T47D (cell line): ENCODE results near the gene SORCS3.

Experiments used
- DNase-seq, 2 experiments: peaks; one replicate each; pipeline versions ENCODE4 v3.0.0 to v3.0.0-alpha.2; 2011 to 2012; ENCODE audit warnings: low read depth in 1 of 2, low spot score in 1 of 2
- JUND ChIP-seq: IDR thresholded peaks from 2 replicates; pipeline ENCODE4 v1.6.1; 2012; ENCODE audit warnings: low read depth
- in situ Hi-C: cut with HindIII; loops from 2 replicates; pipeline ENCODE4 v1.10.0; 2016; ENCODE audit warnings: low sequenced_read_pairs, low pct_unique_long_range_greater_than_20kb

The SORCS3 gene

DNA sequence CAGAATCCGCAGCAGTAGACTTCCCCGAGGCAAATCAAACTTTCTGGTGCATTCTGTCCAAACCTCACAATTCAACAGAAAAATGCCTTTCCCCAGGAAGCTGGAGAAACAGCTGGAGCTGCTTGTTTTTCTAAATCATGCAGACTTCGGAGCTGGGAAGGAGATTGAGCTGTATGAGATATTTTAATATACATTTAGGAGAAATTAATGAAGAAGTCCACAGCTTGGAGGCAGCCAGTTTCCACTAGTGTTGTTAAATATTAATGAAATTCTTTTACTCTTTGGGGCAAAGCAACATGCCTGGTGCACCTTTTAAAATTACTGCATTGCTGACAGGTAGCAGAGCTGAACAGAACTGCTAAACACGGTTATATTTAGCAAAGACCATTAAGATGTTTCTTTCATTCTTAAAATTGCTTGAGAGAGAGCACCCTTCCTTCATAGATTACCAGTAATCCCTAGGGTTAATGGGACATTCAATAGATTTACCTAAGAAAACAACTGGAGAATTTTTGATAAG is 566.4 kb downstream of the SORCS3 start:
- DNase-seq = no peak
- in situ Hi-C loops = no loop called here
- TF ChIP-seq JUND = no peak

DNA sequence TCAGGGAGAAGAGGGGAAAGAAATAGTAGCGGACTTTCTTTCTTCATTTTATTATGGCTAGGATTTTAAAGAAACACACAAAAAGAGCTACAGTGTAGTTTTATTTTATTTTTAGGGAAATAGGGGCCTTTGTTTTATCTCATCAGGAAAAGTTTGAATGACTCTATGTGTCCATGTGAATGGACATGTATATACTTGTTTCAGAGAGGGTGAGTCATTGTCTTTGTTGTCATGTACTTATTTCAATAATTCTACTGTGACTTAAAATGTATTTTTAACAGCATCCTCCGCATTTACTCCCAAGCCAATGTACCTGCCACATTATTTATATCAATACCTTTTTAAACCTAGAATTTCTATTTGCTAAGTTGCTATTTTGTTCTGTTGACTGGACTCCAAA is 569.5 kb downstream of the SORCS3 start:
- no peak for TF ChIP-seq JUND
- no peak for DNase-seq
- in situ Hi-C loops = no loop called here

DNA sequence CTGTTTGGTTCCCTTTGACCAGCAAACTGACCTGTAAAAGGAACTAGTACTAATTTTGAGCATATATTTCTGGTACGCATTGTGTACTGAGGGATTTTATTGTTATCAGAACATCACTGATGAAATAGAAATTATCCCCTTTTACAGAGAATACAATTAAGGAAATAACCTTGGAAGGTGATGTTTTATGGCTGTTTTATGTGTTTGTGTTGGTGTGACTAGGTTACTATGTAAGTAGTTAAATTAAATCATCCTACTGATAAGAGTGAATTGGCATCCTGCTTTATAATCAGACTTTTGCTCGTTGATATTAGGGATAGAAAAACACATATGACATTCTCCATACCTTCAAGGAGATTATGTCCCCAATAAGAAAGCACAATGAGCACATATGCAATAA is 596.6 kb downstream of the SORCS3 start:
- in situ Hi-C loops = no loop called here

DNA sequence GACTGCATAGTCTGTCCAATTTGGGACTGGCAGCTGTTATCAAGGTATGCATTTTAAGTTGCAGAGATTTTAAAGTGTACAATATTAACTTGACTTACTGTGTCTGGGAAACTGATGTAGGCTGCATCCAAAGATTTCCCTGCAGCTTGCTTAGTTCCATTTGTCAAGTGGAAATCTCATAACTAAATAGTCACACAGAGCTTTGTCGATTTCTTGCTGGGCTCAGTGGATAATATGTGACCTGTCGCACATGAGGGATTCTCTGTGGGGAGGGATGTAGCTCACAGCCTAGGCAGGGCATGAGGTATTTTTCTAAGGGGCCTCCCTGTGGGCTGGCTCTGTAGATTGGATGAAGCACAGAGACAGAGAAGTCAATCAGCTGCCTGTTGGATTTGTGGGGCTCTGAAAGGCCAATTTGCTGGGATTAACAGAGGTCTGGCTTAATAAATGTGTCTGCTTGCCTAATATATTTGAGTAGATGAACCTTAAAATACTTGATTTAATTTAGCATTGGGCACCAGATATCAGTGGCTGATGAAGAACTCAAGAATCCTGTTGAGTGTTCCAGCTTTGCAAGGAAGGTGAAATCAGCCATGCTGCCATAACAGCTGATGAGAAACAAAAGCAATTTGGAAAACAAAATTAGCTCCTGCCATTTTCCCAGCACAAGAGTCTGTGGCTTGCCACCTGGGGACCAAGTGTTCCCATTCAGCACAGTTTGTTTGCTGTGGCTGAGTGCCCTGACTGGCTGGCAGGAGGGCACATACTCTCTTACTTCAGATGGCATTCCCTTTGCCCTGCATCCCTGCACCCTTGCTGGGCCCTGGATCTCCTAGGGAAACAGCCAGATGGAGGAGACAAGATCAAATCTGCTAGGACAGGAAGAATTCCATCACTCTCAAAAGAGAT is 598.5 kb downstream of the SORCS3 start:
- in situ Hi-C loops = no loop called here
- peak in 1 of 2 experiments; percentile 7 for DNase-seq
- TF ChIP-seq JUND = no peak

More for the DNA sequence above, 596.6 kb downstream of the SORCS3 start:
- no peak for DNase-seq
- TF ChIP-seq JUND = no peak

DNA sequence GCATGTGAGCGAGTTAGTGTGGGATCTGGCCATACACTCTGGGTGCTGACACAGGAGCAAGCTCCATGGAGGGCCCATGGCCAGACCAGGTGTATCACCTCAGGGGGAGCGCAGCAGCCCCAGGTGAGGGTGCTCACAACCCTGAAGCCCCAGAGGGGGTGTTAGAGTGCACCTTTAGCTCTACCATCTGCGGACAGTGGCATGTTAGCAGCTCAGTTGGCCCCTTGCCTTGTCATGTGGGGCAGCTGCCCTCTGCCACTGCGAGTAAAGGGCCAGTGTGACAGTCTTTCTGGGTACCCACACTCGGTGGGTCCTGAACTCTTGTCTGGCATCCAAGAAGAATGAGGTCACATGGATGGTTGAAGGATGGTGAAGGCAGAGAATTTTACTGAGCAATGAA is 600.2 kb downstream of the SORCS3 start:
- in situ Hi-C loops = no loop called here
- TF ChIP-seq JUND = no peak
- no peak for DNase-seq

DNA sequence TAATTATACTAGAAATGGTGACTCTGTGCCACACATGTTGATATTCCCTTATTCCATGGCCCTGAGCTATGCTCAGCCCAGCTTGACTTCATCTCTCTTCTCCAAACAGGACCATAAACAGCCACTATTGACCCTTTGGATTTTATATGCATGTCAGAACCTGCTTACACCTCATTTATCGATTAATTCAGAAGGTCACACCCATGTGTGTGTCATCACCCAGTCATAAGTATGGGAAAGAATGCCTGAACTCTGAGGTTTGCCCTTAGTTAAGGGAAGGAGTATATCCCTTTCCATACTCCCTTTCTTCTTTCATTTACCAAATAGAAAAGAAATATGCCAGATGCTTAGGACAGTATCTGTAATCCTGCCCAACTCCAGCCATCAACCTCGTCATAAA is 602.3 kb downstream of the SORCS3 start:
- no peak for TF ChIP-seq JUND
- in situ Hi-C loops = no loop called here
- DNase-seq = no peak

DNA sequence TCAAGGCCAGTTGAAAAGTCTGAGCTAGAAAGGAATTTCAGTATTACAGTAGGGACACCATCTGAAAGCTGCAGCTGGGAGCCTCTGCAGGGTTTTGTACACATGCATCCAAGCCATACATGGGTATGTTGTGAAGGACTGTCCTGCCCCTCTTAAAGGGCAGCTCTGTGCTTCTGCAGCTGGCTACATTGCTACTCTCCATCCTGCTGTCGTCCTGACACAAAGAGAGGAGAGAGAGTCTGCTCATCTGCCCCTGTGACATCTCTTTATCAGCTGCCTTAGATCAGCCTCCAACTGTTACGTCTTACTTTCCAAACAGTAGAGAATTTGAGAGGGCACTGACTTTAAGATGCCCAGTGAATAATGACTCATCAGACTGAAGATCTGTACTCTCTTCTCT is 602.7 kb downstream of the SORCS3 start:
- DNase-seq = no peak
- TF ChIP-seq JUND = no peak
- in situ Hi-C loops = no loop called here

DNA sequence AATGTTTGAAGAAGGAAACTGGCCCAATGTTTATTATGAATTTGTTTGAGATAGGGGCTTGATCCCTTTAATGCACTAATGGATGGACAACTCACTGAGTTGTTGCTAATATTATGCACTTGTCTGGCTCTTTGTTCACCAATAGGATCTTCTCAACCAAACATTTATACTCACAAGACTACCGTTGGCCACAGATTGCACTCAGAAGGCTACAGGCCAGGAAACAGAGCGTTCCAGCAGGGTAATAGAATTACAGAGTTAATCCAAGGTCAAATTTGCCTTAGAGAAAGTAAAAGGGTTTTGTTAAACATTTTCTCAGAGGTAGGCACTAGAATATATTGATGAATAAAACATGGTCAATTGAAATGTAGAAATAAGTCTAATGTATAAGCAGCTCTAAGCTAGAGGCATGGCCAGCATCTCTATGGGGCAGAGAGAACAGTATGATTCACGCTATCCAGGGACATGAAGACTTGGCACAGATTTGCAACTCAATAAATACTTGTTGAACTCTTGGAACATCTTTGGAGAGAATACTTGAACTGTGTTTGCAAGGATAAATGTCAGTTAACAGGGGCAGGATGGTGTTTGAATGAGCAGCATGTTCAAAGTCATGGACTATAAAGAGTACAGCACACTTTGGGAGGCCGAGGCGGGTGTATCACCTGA is 606.9 kb downstream of the SORCS3 start:
- TF ChIP-seq JUND = no peak
- DNase-seq = no peak

DNA sequence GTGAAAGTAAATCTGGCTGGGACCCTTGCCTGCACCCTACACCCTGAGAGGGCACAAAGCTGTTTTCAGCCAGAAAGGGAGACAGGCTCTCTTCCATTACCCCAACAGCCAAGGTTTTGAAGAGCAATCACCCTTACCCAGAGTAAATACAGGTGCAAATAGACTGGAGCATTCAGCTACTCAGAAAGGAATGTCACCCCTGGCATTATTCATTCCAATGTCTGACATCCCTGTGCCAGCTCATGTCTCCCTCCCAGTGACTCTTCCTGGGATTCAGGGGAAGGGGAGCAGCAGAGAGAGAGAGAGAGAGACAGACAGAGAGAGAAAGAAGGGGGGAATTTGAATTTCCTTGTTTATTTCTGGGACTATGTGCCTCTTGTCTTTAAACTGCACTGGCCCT is 611.8 kb downstream of the SORCS3 start:
- TF ChIP-seq JUND = no peak
- in situ Hi-C loops = no loop called here
- DNase-seq = peak in 1 of 2 experiments; percentile 45

More for the DNA sequence above, 606.9 kb downstream of the SORCS3 start:
- in situ Hi-C loops = no loop called here

DNA sequence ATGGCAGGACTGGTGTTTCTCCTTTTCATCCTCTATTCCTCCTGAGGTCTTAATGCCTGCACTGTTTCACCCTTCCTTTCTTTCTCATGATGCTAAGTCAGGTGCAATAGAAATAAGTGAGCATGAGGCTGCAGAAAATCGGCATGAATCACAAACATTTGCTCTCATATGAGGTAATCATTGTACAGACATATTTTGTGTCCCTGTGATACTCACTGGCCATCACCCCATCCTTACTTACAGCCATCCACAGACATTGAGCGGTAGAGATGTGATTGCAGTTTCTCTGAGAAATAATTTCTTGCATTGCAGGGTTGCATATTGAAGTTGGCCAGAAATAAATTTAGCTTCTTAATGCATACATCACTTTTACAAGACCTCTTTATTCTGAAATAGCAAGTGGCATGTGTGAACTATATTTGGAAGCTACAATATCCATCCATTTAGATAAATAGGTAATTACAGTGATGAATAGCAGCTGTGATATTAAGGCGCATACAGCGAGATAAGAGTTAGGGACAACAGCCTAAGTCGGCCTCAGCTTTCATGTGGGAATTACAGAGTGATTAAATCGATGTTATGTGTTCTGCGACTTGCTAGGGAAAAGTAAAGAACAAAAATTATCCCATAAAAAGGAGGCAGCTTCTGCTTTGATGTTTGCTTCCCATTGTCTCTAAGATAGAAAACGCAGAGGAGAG is 612.6 kb downstream of the SORCS3 start:
- in situ Hi-C loops = no loop called here
- DNase-seq = no peak
- no peak for TF ChIP-seq JUND

DNA sequence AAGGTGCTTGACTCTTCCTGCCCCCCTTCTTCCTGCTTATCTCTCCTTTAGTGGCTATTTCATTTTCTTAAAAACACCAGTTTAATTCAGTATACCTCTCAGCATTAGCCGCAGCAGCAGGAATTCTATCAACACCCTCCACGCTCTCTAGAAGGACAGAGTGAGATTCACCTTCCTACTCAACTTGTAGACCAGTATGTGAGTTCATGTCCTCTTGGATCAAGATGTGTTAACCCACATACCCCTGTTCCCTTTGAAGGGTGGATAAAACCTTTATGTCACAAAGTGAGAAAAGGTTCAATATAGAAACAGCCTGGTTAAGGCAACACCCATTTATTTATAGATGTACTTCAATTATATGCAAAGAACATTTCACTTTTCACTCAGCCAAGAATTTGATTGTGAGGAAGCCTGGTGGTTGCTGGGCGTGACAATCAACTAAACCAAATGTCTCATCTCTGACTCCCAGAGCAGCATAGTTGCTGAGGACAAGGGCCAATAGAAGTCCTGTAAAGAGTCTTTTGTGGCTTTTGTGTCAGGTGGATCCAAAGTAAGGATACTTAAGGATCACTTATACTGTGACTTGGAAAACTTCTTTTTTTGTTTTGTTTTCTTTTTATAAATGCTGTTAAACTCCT is 617.1 kb downstream of the SORCS3 start:
- in situ Hi-C loops = no loop called here
- no peak for TF ChIP-seq JUND
- DNase-seq = no peak

DNA sequence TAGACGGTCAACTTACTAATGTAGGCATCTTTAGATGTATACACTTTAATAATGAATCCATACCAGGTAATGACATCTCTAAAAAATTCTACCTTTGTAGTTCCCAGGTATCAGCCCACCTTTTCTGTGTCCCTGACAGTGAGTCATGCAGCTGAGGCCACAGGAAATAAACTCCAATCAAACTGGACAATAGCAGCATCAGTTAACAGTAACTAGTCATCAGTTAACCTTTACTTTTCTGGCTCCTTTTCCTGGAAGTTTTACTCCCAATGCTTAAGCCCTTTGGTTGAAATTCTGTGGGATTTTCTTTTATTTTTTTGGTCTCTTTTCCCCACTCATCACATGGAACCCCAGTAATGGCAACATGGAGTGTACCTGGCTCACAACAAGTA is 617.6 kb downstream of the SORCS3 start:
- in situ Hi-C loops = no loop called here
- DNase-seq = no peak
- TF ChIP-seq JUND = no peak
